ENCODE results near the gene TEKT1.

TEKT1 gene

GRCh38 chr17:6787081-6787693 is 44.3 kb downstream of the TEKT1 start:
- no peaks in the 10 kb centered on the region for H3K27me3 ChIP-seq (replicated peaks; ENCODE audit: insufficient read depth, low read length)
- no peaks in the 10 kb centered on the region for H3K9me3 ChIP-seq (replicated peaks; ENCODE audit: insufficient read depth, low read length)
- H4K20me1 ChIP-seq (ENCODE audit: insufficient read depth, low read length) = no peaks in the 10 kb centered on the region
- H3K79me2 ChIP-seq (ENCODE audit: low read length) = no peaks in the 10 kb centered on the region
- H3K4me3 ChIP-seq (ENCODE audit: low read length) = no peak overlapping the region
- H3F3A ChIP-seq (ENCODE audit: insufficient read depth, low read length) = no peaks in the 10 kb centered on the region
- H3K4me2 ChIP-seq (ENCODE audit: low read depth, low read length) = no peak overlapping the region
- no peaks in the 10 kb centered on the region for H3K36me3 ChIP-seq (replicated peaks; ENCODE audit: insufficient read depth, low read length)
- DNase-seq = no peak
- H3K9ac ChIP-seq (ENCODE audit: low read length) = no peak overlapping the region
- TF ChIP-seq EZH2 (optimal IDR thresholded peaks at IDR 0.05; ENCODE audit: low read depth, low read length) = no peak
- TF ChIP-seq CTCF (IDR thresholded peaks at IDR 0.05; ENCODE audit: low read length) = no peak
- TF ChIP-seq EZH2phosphoT487 (IDR thresholded peaks at IDR 0.05; ENCODE audit: low read length) = no peak
- no peaks in the 10 kb centered on the region for H3K4me1 ChIP-seq (ENCODE audit: low read length)
- H3K9me2 ChIP-seq (replicated peaks; ENCODE audit: insufficient read depth, low read length) = no peaks in the 10 kb centered on the region
- H2AFZ ChIP-seq (ENCODE audit: low read length) = no peak overlapping the region
- no peak overlapping the region for H3K27ac ChIP-seq (ENCODE audit: low read length)

GRCh38 chr17:6786618-6787017 is 44.9 kb downstream of the TEKT1 start:
- Histone ChIP-seq H3K36me3 (replicated peaks; ENCODE audit: insufficient read depth, low read length) (no peaks in the 10 kb centered on the region), H3K27ac (ENCODE audit: low read length) (no peak overlapping the region), H3K27me3 (replicated peaks; ENCODE audit: insufficient read depth, low read length) (no peaks in the 10 kb centered on the region), H3K9ac (ENCODE audit: low read length) (no peak overlapping the region), H3K9me3 (replicated peaks; ENCODE audit: insufficient read depth, low read length) (no peaks in the 10 kb centered on the region), H3K79me2 (ENCODE audit: low read length) (no peaks in the 10 kb centered on the region), H2AFZ (ENCODE audit: low read length) (no peak overlapping the region), H3K4me1 (ENCODE audit: low read length) (no peaks in the 10 kb centered on the region), H3K4me2 (ENCODE audit: low read depth, low read length) (no peak overlapping the region), H3K9me2 (replicated peaks; ENCODE audit: insufficient read depth, low read length) (no peaks in the 10 kb centered on the region), H4K20me1 (ENCODE audit: insufficient read depth, low read length) (no peaks in the 10 kb centered on the region), H3K4me3 (ENCODE audit: low read length) (no peak overlapping the region), H3F3A (ENCODE audit: insufficient read depth, low read length) (no peaks in the 10 kb centered on the region)
- DNase-seq = no peak
- TF ChIP-seq CTCF (IDR thresholded peaks at IDR 0.05; ENCODE audit: low read length) (no peak), EZH2phosphoT487 (IDR thresholded peaks at IDR 0.05; ENCODE audit: low read length) (no peak), EZH2 (optimal IDR thresholded peaks at IDR 0.05; ENCODE audit: low read depth, low read length) (no peak)

GRCh38 chr17:6782244-6782643 is 49.3 kb downstream of the TEKT1 start:
- H4K20me1 ChIP-seq (ENCODE audit: insufficient read depth, low read length) = no peaks in the 10 kb centered on the region
- no peaks in the 10 kb centered on the region for H3K79me2 ChIP-seq (ENCODE audit: low read length)
- H3K4me2 ChIP-seq (ENCODE audit: low read depth, low read length) = no peak overlapping the region
- no peak overlapping the region for H2AFZ ChIP-seq (ENCODE audit: low read length)
- H3K4me1 ChIP-seq (ENCODE audit: low read length) = no peaks in the 10 kb centered on the region
- no peaks in the 10 kb centered on the region for H3F3A ChIP-seq (ENCODE audit: insufficient read depth, low read length)
- H3K9me3 ChIP-seq (replicated peaks; ENCODE audit: insufficient read depth, low read length) = no peaks in the 10 kb centered on the region
- no peak overlapping the region for H3K4me3 ChIP-seq (ENCODE audit: low read length)
- no peaks in the 10 kb centered on the region for H3K27me3 ChIP-seq (replicated peaks; ENCODE audit: insufficient read depth, low read length)
- TF ChIP-seq EZH2 (optimal IDR thresholded peaks at IDR 0.05; ENCODE audit: low read depth, low read length) (no peak), CTCF (IDR thresholded peaks at IDR 0.05; ENCODE audit: low read length) (no peak), EZH2phosphoT487 (IDR thresholded peaks at IDR 0.05; ENCODE audit: low read length) (no peak)
- no peaks in the 10 kb centered on the region for H3K36me3 ChIP-seq (replicated peaks; ENCODE audit: insufficient read depth, low read length)
- no peak for DNase-seq
- H3K9me2 ChIP-seq (replicated peaks; ENCODE audit: insufficient read depth, low read length) = no peaks in the 10 kb centered on the region
- H3K9ac ChIP-seq (ENCODE audit: low read length) = no peak overlapping the region
- no peak overlapping the region for H3K27ac ChIP-seq (ENCODE audit: low read length)
